BE2C (cell line): ENCODE data around the gene BICRAL.
"Not testable (repeated sequence)": the region's sequence is repeated elsewhere in the genome, so short reads cannot be mapped to it uniquely, and the experiment has no call there.

ENCODE experiments used
- DNase-seq: peaks from one replicate; pipeline ENCODE4 v3.0.0-alpha.2; 2020
- H3K27me3 ChIP-seq: fragments of 250-450 bp; sonication (Bioruptor Pico); 2 replicates; pipeline ENCODE4 v1.5.1; 2020; ENCODE audit warnings: mild to moderate bottlenecking
- H3K36me3 ChIP-seq: fragments of 250-450 bp; sonication (Bioruptor Pico); 2 replicates; pipeline ENCODE4 v1.5.1; 2020; ENCODE audit warnings: mild to moderate bottlenecking
- H3K4me1 ChIP-seq: fragments of 250-450 bp; sonication (Bioruptor Pico); 2 replicates; pipeline ENCODE4 v1.5.1; 2020
- H3K4me3 ChIP-seq: 2 replicates; pipeline ENCODE4 v1.5.1; 2011; ENCODE audit warnings: low read depth, low read length
- H3K9me3 ChIP-seq: fragments of 250-450 bp; sonication (Bioruptor Pico); 2 replicates; pipeline ENCODE4 v1.5.1; 2020
- CTCF ChIP-seq: IDR thresholded peaks from 2 replicates; pipeline ENCODE4 v1.5.1; 2012; ENCODE audit warnings: mild to moderate bottlenecking, low read depth, low read length

The BICRAL gene

GRCh38 chr6:42764911-42765648, 16.8 kb upstream of the BICRAL start:
- no peak for TF ChIP-seq CTCF
- H3K9me3 ChIP-seq: no peaks in the 10 kb centered on the region
- H3K36me3 ChIP-seq: no peaks in the 10 kb centered on the region; the same call in 1 of the 2 replicates
- no peaks in the 10 kb centered on the region for H3K4me1 ChIP-seq
- H3K4me3 ChIP-seq: no peak overlapping the region
- H3K27me3 ChIP-seq: no peaks in the 10 kb centered on the region
- DNase-seq: no peak

GRCh38 chr6:42766163-42766670, 15.6 kb upstream of the BICRAL start:
- Histone ChIP-seq H3K4me3 (no peak overlapping the region), H3K4me1 (no peaks in the 10 kb centered on the region), H3K9me3 (no peaks in the 10 kb centered on the region), H3K27me3 (no peaks in the 10 kb centered on the region), H3K36me3 (no peaks in the 10 kb centered on the region; the same call in 1 of the 2 replicates)
- no peak for TF ChIP-seq CTCF
- DNase-seq: no peak

- DNase-seq: no peak
- Histone ChIP-seq H3K9me3 (no peaks in the 10 kb centered on the region), H3K4me1 (no peaks in the 10 kb centered on the region), H3K27me3 (no peaks in the 10 kb centered on the region), H3K4me3 (no peak overlapping the region), H3K36me3 (no peaks in the 10 kb centered on the region; the same call in 1 of the 2 replicates)
- TF ChIP-seq CTCF: no peak
These were observed 12.8 kb upstream of the BICRAL start for GRCh38 chr6:42769051-42769450.

- Histone ChIP-seq H3K4me3 (no peak overlapping the region), H3K27me3 (no peaks in the 10 kb centered on the region), H3K36me3 (no peaks in the 10 kb centered on the region; the same call in 1 of the 2 replicates), H3K4me1 (no peaks in the 10 kb centered on the region), H3K9me3 (no peaks in the 10 kb centered on the region)
- no peak for DNase-seq
- no peak for TF ChIP-seq CTCF
These were observed 12.0 kb upstream of the BICRAL start for GRCh38 chr6:42769836-42770235.

GRCh38 chr6:42771741-42772100, 10.1 kb upstream of the BICRAL start:
- no peak for DNase-seq
- Histone ChIP-seq H3K36me3 (no peaks in the 10 kb centered on the region), H3K4me3 (no peak overlapping the region), H3K4me1 (no peaks in the 10 kb centered on the region), H3K27me3 (no peaks in the 10 kb centered on the region), H3K9me3 (no peaks in the 10 kb centered on the region)
- no peak for TF ChIP-seq CTCF

GRCh38 chr6:42774201-42774600, 7.7 kb upstream of the BICRAL start:
- DNase-seq: no peak
- Histone ChIP-seq H3K27me3 (no peaks in the 10 kb centered on the region), H3K4me1 (peaks cover 4% of the 10 kb centered on the region; the same call in 1 of the 2 replicates), H3K36me3 (no peaks in the 10 kb centered on the region), H3K4me3 (no peak overlapping the region), H3K9me3 (no peaks in the 10 kb centered on the region)
- TF ChIP-seq CTCF: no peak

- not testable (repeated sequence) for DNase-seq, H3K4me1 ChIP-seq, H3K27me3 ChIP-seq, H3K9me3 ChIP-seq, H3K36me3 ChIP-seq, H3K4me3 ChIP-seq
These were observed 6.9 kb upstream of the BICRAL start for GRCh38 chr6:42774821-42775487.
